K562 (cell line): ENCODE results near the gene C11orf98. TPM values are rescaled to one million over a fixed set of nuclear protein-coding genes. Genes with fewer than 3 reads are reported as not detected.

ENCODE experiments used
- ADNP ChIP-seq: fragments of 200-800 bp; sonication (Bioruptor generic); IDR thresholded peaks from 2 replicates; pipeline ENCODE4 v1.6.1; 2016; ENCODE audit warnings: missing genetic modification characterization, missing compliant biosample characterization
- EZH2 ChIP-seq: IDR thresholded peaks from 2 replicates; pipeline ENCODE4 v1.6.1; 2012; ENCODE audit warnings: low read depth, mild to moderate bottlenecking, inconsistent platforms, low read length, borderline replicate concordance
- FOXJ3 ChIP-seq: sonication (generic); formaldehyde crosslinking; IDR thresholded peaks from 2 replicates; pipeline ENCODE4 v1.4.0; 2020; ENCODE audit warnings: mild to moderate bottlenecking, missing genetic modification reagents
- HMG20A ChIP-seq: fragments of 450-650 bp; formaldehyde crosslinking; conservative IDR thresholded peaks from 2 replicates; pipeline ENCODE4 v1.4.0; 2020; ENCODE audit warnings: mild to moderate bottlenecking, mixed read lengths
- JUN ChIP-seq, 2 experiments: sonication (generic) in 1 of 2; formaldehyde crosslinking in 1 of 2; IDR thresholded peaks; 2 replicates each; pipeline versions ENCODE4 v1.6.1 to v1.8.0; 2012 to 2022; ENCODE audit warnings: borderline replicate concordance in 2 of 2, mild to moderate bottlenecking in 2 of 2, improper control_type of control experiment in 1 of 2, low read depth in 1 of 2, low read length in 1 of 2, missing genetic modification reagents in 1 of 2
- NFATC3 ChIP-seq: fragments of 450-650 bp; IDR thresholded peaks from 2 replicates; pipeline ENCODE4 v1.6.1; 2017; ENCODE audit warnings: mild to moderate bottlenecking
- PTBP1 ChIP-seq: fragments of 200-400 bp; formaldehyde crosslinking; IDR thresholded peaks from 2 replicates; pipeline ENCODE4 v1.6.1; 2017; ENCODE audit warnings: low read depth, low read length
- RBM14 ChIP-seq: fragments of 200-400 bp; formaldehyde crosslinking; IDR thresholded peaks from 2 replicates; pipeline ENCODE4 v1.6.1; 2018; ENCODE audit warnings: low read depth, mild to moderate bottlenecking, low read length, moderate library complexity, borderline replicate concordance; ENCODE audit not compliant: insufficient read depth
- SP2 ChIP-seq: IDR thresholded peaks from 2 replicates; pipeline ENCODE4 v1.6.1; 2011; ENCODE audit warnings: mild to moderate bottlenecking, low read depth, low read length, moderate library complexity; ENCODE audit not compliant: poor library complexity, severe bottlenecking; ENCODE audit errors: extremely low read depth
- TAF15 ChIP-seq: fragments of 200-400 bp; formaldehyde crosslinking; IDR thresholded peaks from 2 replicates; pipeline ENCODE4 v1.6.1; 2017; ENCODE audit warnings: mild to moderate bottlenecking, low read depth, low read length, moderate library complexity
- TARDBP ChIP-seq: fragments of 450-650 bp; IDR thresholded peaks from 2 replicates; pipeline ENCODE4 v1.6.1; 2016
- TSHZ1 ChIP-seq: fragments of 250-450 bp; sonication (Bioruptor Pico); IDR thresholded peaks from 2 replicates; pipeline ENCODE4 v1.4.0; 2020; ENCODE audit warnings: mild to moderate bottlenecking, moderate library complexity
- ZNF445 ChIP-seq: fragments of 250-450 bp; sonication (Bioruptor Pico); IDR thresholded peaks from 2 replicates; pipeline ENCODE4 v1.4.0; 2020; ENCODE audit warnings: low read depth, mild to moderate bottlenecking, moderate library complexity
- ZNF512 ChIP-seq: IDR thresholded peaks from 2 replicates; pipeline ENCODE4 v1.6.1; 2016; ENCODE audit warnings: missing genetic modification characterization, missing compliant biosample characterization
- ZNF551 ChIP-seq: fragments of 250-450 bp; sonication (Bioruptor Pico); IDR thresholded peaks from 2 replicates; pipeline ENCODE4 v1.5.0; 2021; ENCODE audit warnings: mild to moderate bottlenecking, moderate library complexity
- ZNF668 ChIP-seq: fragments of 250-450 bp; sonication (Bioruptor Pico); IDR thresholded peaks from 2 replicates; pipeline ENCODE4 v1.8.0; 2022; ENCODE audit warnings: mild to moderate bottlenecking, inconsistent platforms
- ZSCAN32 ChIP-seq: fragments of 450-650 bp; formaldehyde crosslinking; IDR thresholded peaks from 2 replicates; pipeline ENCODE4 v1.4.0; 2020; ENCODE audit warnings: mild to moderate bottlenecking, moderate library complexity
- polyA plus RNA-seq, 8 experiments: library from polyadenylated mRNA; depleted of rRNA in 4 of 8; stranded (reverse) in 5 of 8; unstranded in 3 of 8; fragments of >200 nt; fragmentation: Nextera tagmentation in 2 of 8; fragmentation: Illumina TruSeq in 1 of 8; extraction: Ambion mirVana in 2 of 8; extraction: Trizol in 1 of 8; gene quantifications; 2 replicates each; pipeline versions ENCODE4 v1.2.1 to v1.2.3, GENCODE V29; 2011 to 2014; ENCODE audit warnings: inconsistent platforms in 1 of 8, missing spikeins in 1 of 8
- total RNA-seq, 7 experiments: library from RNA; depleted of rRNA in 6 of 7; stranded (reverse); fragments of >200 nt in 6 of 7; fragmentation: Illumina TruSeq in 2 of 7; extraction: Trizol in 2 of 7; gene quantifications; 2 replicates each; pipeline versions ENCODE4 v1.2.1 to v1.2.3, GENCODE V29; 2011 to 2021; ENCODE audit warnings: low replicate concordance in 1 of 7
- TF ChIP-seq, protein P1 (sequence below): fragments of 450-650 bp; conservative IDR thresholded peaks from 2 replicates; pipeline ENCODE4 v1.6.1; 2016; ENCODE audit warnings: missing genetic modification characterization, low read depth, mild to moderate bottlenecking, control low read depth, missing compliant biosample characterization

The C11orf98 gene
- total and polyA plus RNA-seq, 9 of the 15 experiments (the other 6 are each of a cell fraction or from before 2014, with no cell fraction given), result 103 to 352 (median 218) TPM

DNA sequence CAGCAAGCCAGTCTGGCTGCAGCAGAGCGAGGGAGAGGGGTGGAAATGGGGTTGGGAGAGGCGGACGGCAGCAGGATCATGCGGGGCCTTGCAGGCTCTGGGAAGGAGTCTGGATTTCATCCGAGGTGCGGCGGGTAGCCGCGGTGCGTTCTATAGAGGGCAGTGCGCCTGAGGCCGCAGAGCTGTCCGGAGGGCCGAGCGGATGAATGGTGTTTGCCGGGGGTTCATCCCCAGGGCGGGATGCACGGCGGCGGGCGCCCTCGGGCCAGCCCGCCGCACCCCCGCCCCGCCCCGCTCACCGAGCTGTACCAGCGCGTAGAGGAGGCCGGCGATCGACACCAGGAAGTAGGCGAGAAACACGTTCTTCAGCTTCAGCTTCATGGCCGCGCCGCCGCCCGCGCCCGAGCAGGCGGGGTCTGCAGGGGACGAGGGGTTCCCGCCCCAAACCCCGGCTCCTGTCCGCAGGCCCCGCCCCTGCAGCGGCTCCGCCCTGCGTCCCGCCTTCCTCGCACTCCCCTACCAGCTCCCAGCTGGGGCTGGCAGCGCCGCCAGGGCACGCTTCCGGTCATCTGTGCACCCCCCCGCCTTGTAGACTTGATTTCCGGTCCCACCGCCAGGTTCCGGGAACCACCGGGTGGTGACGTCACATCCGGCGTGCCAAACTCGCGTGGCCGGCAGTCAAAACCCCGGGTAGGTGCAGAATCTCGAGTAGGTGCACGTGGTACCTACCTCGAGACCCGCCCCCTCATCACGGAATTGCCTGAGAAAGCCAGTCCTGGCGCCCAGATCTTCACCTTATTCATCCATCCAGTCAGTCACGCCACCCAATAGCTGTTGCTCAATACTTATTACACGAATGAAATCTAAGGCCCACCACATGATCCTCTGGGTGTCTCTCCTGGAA, 43.2 kb downstream of the C11orf98 start, which contains the start of gene B3GAT3 (continued):
- 0 out of 2 replicates have a peak, but pooled peaks have one; percentile 47 for TF ChIP-seq RBM14
- TF ChIP-seq EZH2, result no peak
- TF ChIP-seq TAF15, result no peak
- no peak for TF ChIP-seq HMG20A
- no peak for TF ChIP-seq TSHZ1
- TF ChIP-seq NFATC3, result no peak
- TF ChIP-seq ZSCAN32, result no peak
- TF ChIP-seq ZNF512 (tag), result no peak
- TF ChIP-seq ZNF668 (CRISPR knock-in tag), result no peak
- TF ChIP-seq SP2, result no peak
- no peak for TF ChIP-seq ZNF445
- TF ChIP-seq, protein P1, sequence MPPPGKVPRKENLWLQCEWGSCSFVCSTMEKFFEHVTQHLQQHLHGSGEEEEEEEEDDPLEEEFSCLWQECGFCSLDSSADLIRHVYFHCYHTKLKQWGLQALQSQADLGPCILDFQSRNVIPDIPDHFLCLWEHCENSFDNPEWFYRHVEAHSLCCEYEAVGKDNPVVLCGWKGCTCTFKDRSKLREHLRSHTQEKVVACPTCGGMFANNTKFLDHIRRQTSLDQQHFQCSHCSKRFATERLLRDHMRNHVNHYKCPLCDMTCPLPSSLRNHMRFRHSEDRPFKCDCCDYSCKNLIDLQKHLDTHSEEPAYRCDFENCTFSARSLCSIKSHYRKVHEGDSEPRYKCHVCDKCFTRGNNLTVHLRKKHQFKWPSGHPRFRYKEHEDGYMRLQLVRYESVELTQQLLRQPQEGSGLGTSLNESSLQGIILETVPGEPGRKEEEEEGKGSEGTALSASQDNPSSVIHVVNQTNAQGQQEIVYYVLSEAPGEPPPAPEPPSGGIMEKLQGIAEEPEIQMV (tag), result no peak
- TF ChIP-seq JUN (IDR thresholded peaks at IDR 0.05; ENCODE audit: borderline replicate concordance, low read depth, low read length), result peak; percentile 93
- TF ChIP-seq JUN (CRISPR knock-in tag; IDR thresholded peaks at IDR 0.05; ENCODE audit: borderline replicate concordance), result no peak
- TF ChIP-seq ADNP (tag), result no peak
- TF ChIP-seq FOXJ3 (CRISPR knock-in tag), result no peak
- no peak for TF ChIP-seq ZNF551 (CRISPR knock-in tag)
- peak; percentile 53; the same call in 1 of the 2 replicates for TF ChIP-seq TARDBP
- TF ChIP-seq PTBP1, result no peak
